Breast epithelium (tissue), 4 donors: ENCODE data around the gene TTLL10. TPM values are rescaled to one million over a fixed set of nuclear protein-coding genes. Genes with fewer than 3 reads are reported as not detected.

ENCODE experiments used
- DNase-seq, 2 donors: peaks; one replicate each; pipeline ENCODE4 v3.0.0-alpha.2; 2019; ENCODE audit warnings: low spot score in 2 of 2
- H3K27ac ChIP-seq, 2 donors: fragments of 200-600 bp; sonication (generic) in 1 of 2; one replicate each; pipeline ENCODE4 v1.5.1; 2016 to 2019; ENCODE audit warnings: mild to moderate bottlenecking in 1 of 2
- H3K27me3 ChIP-seq, 2 donors: fragments of 200-600 bp; sonication (generic) in 1 of 2; one replicate each; pipeline versions ENCODE4 v1.5.1 to v1.6.0; 2017 to 2019; ENCODE audit warnings: control low read depth in 1 of 2, mild to moderate bottlenecking in 1 of 2
- H3K36me3 ChIP-seq: fragments of 200-600 bp; one replicate; pipeline ENCODE4 v1.5.1; 2019
- H3K4me1 ChIP-seq, 2 donors: fragments of 200-600 bp; sonication (generic); one replicate each; pipeline ENCODE4 v1.5.1; 2016 to 2019; ENCODE audit warnings: control low read depth in 1 of 2
- H3K4me3 ChIP-seq, 3 donors: fragments of 200-600 bp; sonication (generic); 1 replicate in 2 of 3; 2 replicates in 1 of 3; pipeline ENCODE4 v1.5.1; 2016 to 2019; ENCODE audit warnings: mild to moderate bottlenecking in 3 of 3, moderate library complexity in 2 of 3
- H3K9me3 ChIP-seq, 2 donors: fragments of 200-600 bp; sonication (generic) in 1 of 2; one replicate each; pipeline ENCODE4 v1.5.1; 2016 to 2019; ENCODE audit warnings: control low read depth in 1 of 2
- POLR2A ChIP-seq: fragments of 450-650 bp; IDR thresholded peaks from one replicate; pipeline ENCODE4 v1.6.1; 2016; ENCODE audit warnings: antibody characterized with exemption, mild to moderate bottlenecking, moderate library complexity
- POLR2AphosphoS5 ChIP-seq, 3 donors: sonication (generic); formaldehyde crosslinking; IDR thresholded peaks; one replicate each; pipeline ENCODE4 v1.6.1; 2017; ENCODE audit warnings: antibody characterized with exemption in 3 of 3
- intact Hi-C: fragments of 100-400 bp; cut with DNase I; formaldehyde crosslinking; loops from one replicate; pipeline ENCODE4 v1.15.1; 2023; ENCODE audit warnings: low total_unique reads
- total RNA-seq, 3 donors: library from RNA; depleted of rRNA; stranded (reverse); fragments of >200 nt; gene quantifications; one replicate each; pipeline ENCODE4 v1.1.0, GENCODE V29; 2016
- TF ChIP-seq, protein P1 (sequence below), 3 donors: fragments of 450-650 bp; IDR thresholded peaks; one replicate each; pipeline ENCODE4 v1.5.1; 2016 to 2017; ENCODE audit warnings: antibody characterized with exemption in 3 of 3, mild to moderate bottlenecking in 3 of 3, moderate library complexity in 3 of 3

The TTLL10 gene
- total RNA-seq, 3 donors from 2014 or later: 0.15 to 0.33 (median 0.16) TPM

DNA sequence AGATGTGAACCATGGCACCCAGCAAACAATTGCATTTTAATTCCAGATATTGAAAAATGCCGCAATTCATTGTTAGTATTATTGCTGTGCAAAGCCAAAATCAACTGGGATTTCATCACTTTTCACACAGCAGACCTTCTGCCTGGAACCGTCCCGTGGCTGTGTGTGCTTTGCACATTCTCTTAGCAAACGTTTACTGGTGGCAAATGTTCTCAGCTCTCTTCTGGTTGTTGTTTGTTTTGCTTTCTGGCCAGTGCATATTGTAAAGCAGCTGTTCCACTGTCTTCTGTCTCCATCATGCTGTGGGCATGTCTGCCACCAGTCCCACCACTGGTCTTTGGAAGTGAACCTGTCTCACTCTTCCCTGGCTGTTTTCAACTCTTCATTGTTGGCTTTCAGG is 19.8 kb upstream of the TTLL10 start:
- Histone ChIP-seq H3K9me3 (peaks cover 0 to 4% of the 10 kb centered on the region in 2 donors), H3K4me1 (no peaks in the 10 kb centered on the region), H3K27ac (peak overlapping the region in 1 of 2 donors; percentile 25), H3K27me3 (no peaks in the 10 kb centered on the region), H3K4me3 (no peak overlapping the region), H3K36me3 (no peaks in the 10 kb centered on the region)
- no peak for DNase-seq
- TF ChIP-seq POLR2A: no peak
- intact Hi-C loops: no loop called here

DNA sequence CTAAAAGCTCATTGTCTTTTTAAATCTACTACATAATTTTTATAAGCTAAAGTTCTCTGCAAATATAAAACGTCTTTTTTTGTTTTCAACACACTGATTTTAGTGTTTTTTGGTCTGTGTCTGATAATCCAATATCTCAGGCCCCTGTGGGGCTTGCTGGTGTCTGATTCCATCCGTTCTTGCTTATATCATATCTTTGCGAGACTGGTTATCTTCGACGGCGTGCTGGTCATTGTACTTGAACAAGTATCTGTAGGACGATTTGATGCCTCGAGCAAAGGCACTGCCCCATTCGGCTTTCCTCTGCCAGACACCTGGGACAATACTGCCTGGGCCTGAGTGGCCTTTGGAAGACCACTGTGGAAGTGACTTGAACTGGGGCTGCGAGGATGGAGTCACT is 18.4 kb upstream of the TTLL10 start:
- intact Hi-C loops: no loop called here
- Histone ChIP-seq H3K27me3 (no peaks in the 10 kb centered on the region), H3K27ac (no peak overlapping the region), H3K36me3 (no peaks in the 10 kb centered on the region), H3K9me3 (peaks cover 0 to 4% of the 10 kb centered on the region in 2 donors), H3K4me3 (no peak overlapping the region), H3K4me1 (no peaks in the 10 kb centered on the region)
- TF ChIP-seq, protein P1, sequence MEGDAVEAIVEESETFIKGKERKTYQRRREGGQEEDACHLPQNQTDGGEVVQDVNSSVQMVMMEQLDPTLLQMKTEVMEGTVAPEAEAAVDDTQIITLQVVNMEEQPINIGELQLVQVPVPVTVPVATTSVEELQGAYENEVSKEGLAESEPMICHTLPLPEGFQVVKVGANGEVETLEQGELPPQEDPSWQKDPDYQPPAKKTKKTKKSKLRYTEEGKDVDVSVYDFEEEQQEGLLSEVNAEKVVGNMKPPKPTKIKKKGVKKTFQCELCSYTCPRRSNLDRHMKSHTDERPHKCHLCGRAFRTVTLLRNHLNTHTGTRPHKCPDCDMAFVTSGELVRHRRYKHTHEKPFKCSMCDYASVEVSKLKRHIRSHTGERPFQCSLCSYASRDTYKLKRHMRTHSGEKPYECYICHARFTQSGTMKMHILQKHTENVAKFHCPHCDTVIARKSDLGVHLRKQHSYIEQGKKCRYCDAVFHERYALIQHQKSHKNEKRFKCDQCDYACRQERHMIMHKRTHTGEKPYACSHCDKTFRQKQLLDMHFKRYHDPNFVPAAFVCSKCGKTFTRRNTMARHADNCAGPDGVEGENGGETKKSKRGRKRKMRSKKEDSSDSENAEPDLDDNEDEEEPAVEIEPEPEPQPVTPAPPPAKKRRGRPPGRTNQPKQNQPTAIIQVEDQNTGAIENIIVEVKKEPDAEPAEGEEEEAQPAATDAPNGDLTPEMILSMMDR (IDR thresholded peaks at IDR 0.05): no peak
- TF ChIP-seq POLR2A (no peak), POLR2AphosphoS5 (IDR thresholded peaks at IDR 0.05) (no peak)
- no peak for DNase-seq

DNA sequence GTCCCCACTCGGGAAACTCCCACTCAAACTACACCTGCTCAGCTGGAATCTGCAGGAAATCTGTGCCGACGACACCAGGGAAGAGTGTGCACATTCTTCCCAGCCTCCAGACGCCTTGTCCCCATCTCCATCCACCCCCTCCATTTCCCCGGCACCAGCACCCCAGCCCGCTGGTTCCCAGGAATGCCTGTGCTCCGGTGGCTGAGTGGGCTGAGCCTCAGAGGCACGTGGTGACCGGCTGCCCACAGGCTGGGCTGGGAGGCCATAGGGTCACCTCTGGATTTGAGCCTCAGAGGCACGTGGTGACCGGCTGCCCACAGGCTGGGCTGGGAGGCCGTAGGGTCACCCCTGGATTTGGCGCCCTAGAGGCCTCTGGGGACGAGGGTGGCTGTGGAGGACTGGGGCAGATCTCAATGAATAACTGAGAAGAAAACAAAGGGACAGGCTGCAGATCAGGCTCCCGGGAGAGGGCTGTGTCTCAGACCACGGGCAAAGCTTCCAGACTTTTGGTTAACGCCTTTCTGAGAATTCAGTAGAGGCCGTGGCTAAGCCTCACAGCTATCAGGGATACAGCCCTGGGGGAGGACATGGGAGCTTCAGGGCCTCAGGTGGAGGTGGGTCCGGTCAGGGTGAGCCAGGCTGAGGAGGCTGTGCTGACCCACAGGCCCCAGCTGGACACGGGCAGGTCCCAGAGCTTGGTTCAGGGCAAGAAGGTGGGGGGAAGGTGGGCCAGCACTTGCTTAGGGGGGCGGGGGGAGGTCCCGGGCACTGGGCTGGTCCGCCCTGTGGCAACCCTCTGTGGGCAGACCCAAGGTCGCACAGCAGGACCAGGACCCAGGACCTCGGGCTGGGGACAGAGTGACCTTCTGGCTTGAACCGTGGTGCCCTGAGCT is 17.3 kb upstream of the TTLL10 start:
- no peaks in the 10 kb centered on the region for H3K27me3 ChIP-seq
- H3K4me3 ChIP-seq: no peak overlapping the region
- H3K4me1 ChIP-seq: no peaks in the 10 kb centered on the region
- no peak for DNase-seq
- intact Hi-C loops: no loop called here
- peaks cover 0 to 4% of the 10 kb centered on the region in 2 donors for H3K9me3 ChIP-seq
- H3K27ac ChIP-seq: no peak overlapping the region
- H3K36me3 ChIP-seq: no peaks in the 10 kb centered on the region
- TF ChIP-seq POLR2AphosphoS5 (IDR thresholded peaks at IDR 0.05) (no peak), POLR2A (no peak)
- TF ChIP-seq, protein P1 (IDR thresholded peaks at IDR 0.05): no peak

DNA sequence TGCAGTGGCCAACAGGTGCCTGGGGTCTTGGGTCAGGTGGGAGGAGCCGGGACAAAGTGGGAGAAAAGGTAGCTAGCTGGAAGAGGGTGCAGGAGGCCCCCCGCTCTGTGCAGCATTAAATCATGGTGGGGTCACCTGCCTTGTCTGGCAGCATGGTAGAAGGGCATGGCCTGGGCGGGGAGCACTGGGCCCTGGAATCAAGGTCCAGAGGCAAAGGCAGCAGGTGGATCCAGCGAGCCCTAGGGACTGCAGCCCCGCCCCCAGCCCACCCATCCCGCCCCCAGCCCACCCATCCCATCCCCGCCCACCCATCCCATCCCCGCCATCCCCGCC is 16.7 kb upstream of the TTLL10 start:
- no peak for DNase-seq
- Histone ChIP-seq H3K4me3 (no peak overlapping the region), H3K27me3 (no peaks in the 10 kb centered on the region), H3K4me1 (no peaks in the 10 kb centered on the region), H3K36me3 (no peaks in the 10 kb centered on the region), H3K9me3 (peaks cover 0 to 4% of the 10 kb centered on the region in 2 donors), H3K27ac (no peak overlapping the region)
- TF ChIP-seq POLR2A: no peak
- TF ChIP-seq, protein P1 (IDR thresholded peaks at IDR 0.05): no peak
- no peak for TF ChIP-seq POLR2AphosphoS5 (IDR thresholded peaks at IDR 0.05)
- intact Hi-C loops: no loop called here

DNA sequence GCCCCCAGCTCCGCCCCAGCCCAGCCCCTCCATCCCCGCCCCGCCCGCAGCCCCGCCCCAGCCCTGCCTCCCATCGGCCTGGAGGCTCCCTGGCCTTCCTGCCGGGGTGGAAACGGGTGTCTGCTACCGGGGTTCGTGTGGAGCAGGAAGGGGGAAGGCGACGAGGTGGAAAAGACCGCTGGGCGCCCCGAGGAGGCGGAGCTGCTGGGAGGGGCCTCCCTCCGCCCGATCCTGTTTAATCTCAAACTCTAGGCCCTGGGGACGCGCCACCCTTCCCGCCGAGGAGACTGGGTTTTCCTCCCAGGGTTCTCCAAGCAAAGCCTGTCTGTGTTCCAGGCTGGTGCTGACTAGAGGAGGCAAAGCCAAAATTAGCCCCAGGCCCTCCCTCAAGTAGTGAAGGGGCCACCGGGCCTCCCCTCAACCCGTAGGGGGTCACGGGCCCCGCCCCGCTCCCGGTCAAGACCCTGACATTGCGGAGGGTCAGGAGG is 16.2 kb upstream of the TTLL10 start:
- Histone ChIP-seq H3K4me3 (peak overlapping the region; percentile 60 to 84 (median 65)), H3K4me1 (no peaks in the 10 kb centered on the region), H3K27me3 (no peaks in the 10 kb centered on the region), H3K9me3 (peaks cover 0 to 4% of the 10 kb centered on the region in 2 donors), H3K36me3 (no peaks in the 10 kb centered on the region), H3K27ac (peak overlapping the region; percentile 98 to 99)
- DNase-seq: peak; percentile 90 to 91
- TF ChIP-seq, protein P1 (IDR thresholded peaks at IDR 0.05): no peak
- TF ChIP-seq POLR2AphosphoS5 (IDR thresholded peaks at IDR 0.05) (peak; percentile 33 to 67 (median 59)), POLR2A (peak; percentile 89)
- intact Hi-C loops: no loop called here
